GM12878 (cell line): Measurements from ENCODE around the gene S100A3. TPM values are rescaled to one million over a fixed set of nuclear protein-coding genes. Genes with fewer than 3 reads are reported as not detected.

Experiments used
- ATAC-seq: fragments of 200-7000 bp; cut with Tn5 transposase; 3 replicates; pipeline ENCODE4 v1.9.1; 2020; ENCODE audit warnings: mild to moderate bottlenecking, moderate library complexity
- BruUV-seq: library from RNA; stranded (reverse); fragments of 400-500 nt; replicated peaks from 2 replicates; lab custom pipeline; 2021; lab: Mats Ljungman, UMichigan
- CTCF ChIA-PET: fragments of 300-600 bp; sonication (Branson Sonifier 250); formaldehyde crosslinking; extraction: SDS; loops from one replicate; lab custom pipeline; 2021; ENCODE audit warnings: inconsistent platforms; lab: Yijun Ruan, JAX
- POLR2A ChIA-PET: fragments of 350-600 bp; formaldehyde crosslinking; extraction: SDS; loops from one replicate; lab custom pipeline; 2021; ENCODE audit warnings: inconsistent platforms; lab: Charles Lee
- RAD21 ChIA-PET: fragments of 300-600 bp; sonication (Branson Sonifier 250); formaldehyde crosslinking; loops from one replicate; lab custom pipeline; 2023; ENCODE audit warnings: antibody characterized with exemption; ENCODE audit not compliant: unreplicated experiment; lab: Charles Lee
- SMC1A ChIA-PET: fragments of 300-600 bp; sonication (Branson Sonifier 250); formaldehyde crosslinking; loops from one replicate; lab custom pipeline; 2023; ENCODE audit not compliant: unreplicated experiment, uncharacterized antibody; lab: Charles Lee
- DNase-seq: peaks from one replicate; pipeline ENCODE4 v3.0.0-alpha.2; 2011; ENCODE audit warnings: low read depth, low spot score
- FAIRE-seq: peaks from 3 replicates; lab custom pipeline; 2011; peaks lifted over from hg19 to GRCh38; lab: Jason Lieb, UNC
- H2AFZ ChIP-seq: 2 replicates; pipeline ENCODE4 v1.6.0; 2011; ENCODE audit warnings: low read depth, low read length, control low read depth; ENCODE audit not compliant: control insufficient read depth
- H3K27ac ChIP-seq: 2 replicates; pipeline ENCODE4 v1.5.1; 2011; ENCODE audit warnings: control low read depth; ENCODE audit not compliant: control insufficient read depth, insufficient read depth
- H3K27me3 ChIP-seq, 2 experiments: replicated peaks in 1 of 2; 2 replicates each; pipeline versions ENCODE4 v1.6.0 to v1.6.1; 2011; ENCODE audit warnings: low read length in 1 of 2; ENCODE audit not compliant: control insufficient read depth in 2 of 2, insufficient read depth in 2 of 2
- H3K36me3 ChIP-seq, 2 experiments: 2 replicates each; pipeline ENCODE4 v1.5.1; 2011; ENCODE audit warnings: low read length in 1 of 2; ENCODE audit not compliant: control insufficient read depth in 2 of 2, insufficient read depth in 2 of 2
- H3K4me1 ChIP-seq: 2 replicates; pipeline ENCODE4 v1.6.1; 2011; ENCODE audit warnings: mild to moderate bottlenecking, low read length, moderate library complexity, mixed read lengths; ENCODE audit not compliant: control insufficient read depth, insufficient read depth
- H3K4me2 ChIP-seq: 2 replicates; pipeline ENCODE4 v1.6.0; 2011; ENCODE audit warnings: control low read depth; ENCODE audit not compliant: control insufficient read depth, insufficient read depth
- H3K4me3 ChIP-seq: fragments of 200-600 bp; sonication (generic); 2 replicates; pipeline ENCODE4 v1.5.1; 2016
- H3K79me2 ChIP-seq: 2 replicates; pipeline ENCODE4 v1.6.0; 2011; ENCODE audit warnings: low read length; ENCODE audit not compliant: control insufficient read depth, insufficient read depth
- H3K9ac ChIP-seq: 2 replicates; pipeline ENCODE4 v1.8.0; 2011; ENCODE audit warnings: low read length, control low read depth, mixed read lengths; ENCODE audit not compliant: control insufficient read depth, insufficient read depth
- H3K9me3 ChIP-seq: replicated peaks from 3 replicates; pipeline ENCODE4 v1.5.1; 2011; ENCODE audit warnings: mild to moderate bottlenecking, low read length; ENCODE audit not compliant: control insufficient read depth, insufficient read depth
- H4K20me1 ChIP-seq: 2 replicates; pipeline ENCODE4 v1.6.0; 2011; ENCODE audit not compliant: control insufficient read depth, insufficient read depth
- BHLHE40 ChIP-seq, 2 experiments: fragments of 450-650 bp in 1 of 2; IDR thresholded peaks; 2 replicates each; pipeline ENCODE4 v1.6.1; 2011 to 2017; ENCODE audit warnings: low read depth in 2 of 2, borderline replicate concordance in 1 of 2, improper control_type of control experiment in 1 of 2, low read length in 1 of 2, mild to moderate bottlenecking in 1 of 2
- CTCF ChIP-seq, 3 experiments: IDR thresholded peaks in 2 of 3; conservative IDR thresholded peaks in 1 of 3; 2 replicates each; pipeline ENCODE4 v1.5.1; 2011; ENCODE audit warnings: low read depth in 3 of 3, low read length in 3 of 3, mild to moderate bottlenecking in 3 of 3, control low read depth in 2 of 3, moderate library complexity in 2 of 3, inconsistent platforms in 1 of 3, mixed read lengths in 1 of 3; ENCODE audit not compliant: control insufficient read depth in 2 of 3, insufficient read depth in 1 of 3; ENCODE audit errors: extremely low read depth in 1 of 3
- IKZF1 ChIP-seq: fragments of 450-650 bp; conservative IDR thresholded peaks from 2 replicates; pipeline ENCODE4 v1.6.1; 2017; ENCODE audit warnings: antibody characterized with exemption, mild to moderate bottlenecking
- MAX ChIP-seq: IDR thresholded peaks from 2 replicates; pipeline ENCODE4 v1.6.1; 2012; ENCODE audit warnings: low read depth, low read length, improper control_type of control experiment
- MXI1 ChIP-seq: fragments of 150-350 bp; IDR thresholded peaks from 2 replicates; pipeline ENCODE4 v1.6.1; 2011; ENCODE audit warnings: low read depth, mild to moderate bottlenecking, inconsistent platforms, low read length, improper control_type of control experiment
- NR2C2 ChIP-seq: IDR thresholded peaks from 2 replicates; pipeline ENCODE4 v1.6.1; 2011; ENCODE audit warnings: borderline replicate concordance, low read depth; ENCODE audit not compliant: control insufficient read depth, insufficient read length
- PKNOX1 ChIP-seq: fragments of 450-650 bp; IDR thresholded peaks from 2 replicates; pipeline ENCODE4 v1.6.1; 2016; ENCODE audit warnings: mild to moderate bottlenecking
- POLR2AphosphoS5 ChIP-seq: IDR thresholded peaks from 2 replicates; pipeline ENCODE4 v1.6.1; 2011; ENCODE audit warnings: mild to moderate bottlenecking, low read length, inconsistent platforms
- RAD21 ChIP-seq: IDR thresholded peaks from 2 replicates; pipeline ENCODE4 v1.6.1; 2011; ENCODE audit warnings: mild to moderate bottlenecking, low read depth, low read length, moderate library complexity; ENCODE audit not compliant: insufficient read depth
- RB1 ChIP-seq: fragments of 450-650 bp; formaldehyde crosslinking; IDR thresholded peaks from 2 replicates; pipeline ENCODE4 v1.6.1; 2017; ENCODE audit warnings: mild to moderate bottlenecking, borderline replicate concordance
- RELA ChIP-seq: fragments of 450-650 bp; IDR thresholded peaks from 2 replicates; pipeline ENCODE4 v1.8.0; 2014; ENCODE audit warnings: borderline replicate concordance; ENCODE audit not compliant: partially characterized antibody
- SMC3 ChIP-seq: IDR thresholded peaks from 2 replicates; pipeline ENCODE4 v1.6.1; 2011; ENCODE audit warnings: low read length, improper control_type of control experiment, borderline replicate concordance
- STAT3 ChIP-seq: IDR thresholded peaks from 2 replicates; pipeline ENCODE4 v1.6.1; 2011; ENCODE audit warnings: low read depth, low read length, improper control_type of control experiment
- SUPT20H ChIP-seq: IDR thresholded peaks from 2 replicates; pipeline ENCODE4 v1.6.1; 2011; ENCODE audit warnings: low read depth, mild to moderate bottlenecking, low read length, moderate library complexity, borderline replicate concordance; ENCODE audit not compliant: control insufficient read depth
- USF1 ChIP-seq: IDR thresholded peaks from 2 replicates; pipeline ENCODE4 v1.6.1; 2011; ENCODE audit warnings: borderline replicate concordance, low read depth, mild to moderate bottlenecking, moderate library complexity, mixed read lengths, low read length; ENCODE audit not compliant: insufficient read depth; ENCODE audit errors: extremely low read length
- YY1 ChIP-seq: IDR thresholded peaks from 2 replicates; pipeline ENCODE4 v1.6.1; 2011; ENCODE audit warnings: low read depth, mild to moderate bottlenecking, low read length
- WGBS: methylation state at CpG from one replicate; pipeline ENCODE4 v1.1.6; 2016; ENCODE audit warnings: low lambda C conversion rate; ENCODE audit not compliant: insufficient replicate concordance, insufficient coverage; ENCODE audit errors: missing lambda C conversion rate; 5-methylcytosine and 5-hydroxymethylcytosine counted together
- in situ Hi-C: fragments of 300-500 bp; cut with MboI; formaldehyde crosslinking; loops from 9 replicates; pipeline ENCODE4 v1.14.3; 2018; ENCODE audit warnings: mixed read lengths
- intact Hi-C: fragments of 100-400 bp; cut with micrococcal nuclease; formaldehyde crosslinking; loops from one replicate; pipeline ENCODE4 v1.14.2; 2022; ENCODE audit not compliant: unreplicated experiment
- polyA plus RNA-seq, 11 experiments: library from polyadenylated mRNA; depleted of rRNA in 4 of 11; unstranded in 6 of 11; stranded (reverse) in 5 of 11; fragments of >200 nt; fragmentation: Nextera tagmentation in 4 of 11; fragmentation: Illumina TruSeq in 1 of 11; extraction: Ambion mirVana in 4 of 11; extraction: Trizol in 1 of 11; gene quantifications; 1 replicate in 1 of 11; 2 replicates in 10 of 11; pipeline versions ENCODE4 v1.2.1 to v1.2.3, GENCODE V29; 2011 to 2016; ENCODE audit warnings: inconsistent platforms in 2 of 11, missing spikeins in 2 of 11, low read depth in 1 of 11
- total RNA-seq, 4 experiments: library from RNA; depleted of rRNA in 3 of 4; stranded (reverse); fragments of >200 nt in 3 of 4; fragmentation: Illumina TruSeq in 1 of 4; extraction: Trizol in 1 of 4; gene quantifications; 2 replicates each; pipeline versions ENCODE4 v1.2.1 to v1.2.3, GENCODE V29; 2013 to 2021

The S100A3 gene
- total and polyA plus RNA-seq, 10 of the 15 experiments (the other 5 are each of a cell fraction or from before 2014, with no cell fraction given), result 0.32 to 0.45 TPM; not detected in 8

GRCh38 chr1:153510984-153511410, 38.1 kb downstream of the S100A3 start:
- no peak for DNase-seq
- Histone ChIP-seq H3K36me3 (no peaks in the 10 kb centered on the region), H4K20me1 (no peaks in the 10 kb centered on the region), H3K27me3 (no peaks in the 10 kb centered on the region), H3K79me2 (no peaks in the 10 kb centered on the region), H3K4me1 (no peaks in the 10 kb centered on the region), H3K9me3 (no peaks in the 10 kb centered on the region), H3K4me2 (no peak overlapping the region)
- ChIA-PET POLR2A (interaction anchor here (1.1 to 1.4 kb wide), 2 partner anchors 22 to 34 kb away, joined by 3 read pairs; no protein-coding TSS in a partner anchor), CTCF (interaction anchor here (0.6 to 7.3 kb wide), 46 partner anchors 9 to 744 kb away, joined by 3 to 191 read pairs (median 4); partner anchors contain the start of genes CHTOP, DENND4B, ILF2 and JTB), SMC1A (interaction anchor here (0.7 to 3.7 kb wide), 31 partner anchors 10 to 476 kb away, joined by 3 to 41 read pairs (median 4); partner anchors contain the start of genes PGLYRP3, RAB13 and S100A6), RAD21 (interaction anchor here (0.6 to 4.5 kb wide), 19 partner anchors 9 to 270 kb away, joined by 3 to 59 read pairs (median 4); partner anchors contain the start of genes CHTOP, ILF2, S100A14 and S100A2)
- peak; percentile 97 for ATAC-seq
- 0% methylated on average over 7 of the region's 7 CpGs for WGBS
- peak; percentile 96 for FAIRE-seq
- in situ Hi-C loops, result no loop called here
- TF ChIP-seq BHLHE40 (IDR thresholded peaks at IDR 0.05; ENCODE audit: borderline replicate concordance in 1 of 2, low read depth in 2 of 2, low read length in 1 of 2), result peak in 1 of 2 experiments; percentile 52; a peak in 1 of 4 replicates
- TF ChIP-seq MAX, result peak; percentile 74
- peak; percentile 57 for TF ChIP-seq RELA
- TF ChIP-seq STAT3, result no peak
- peak; percentile 28; the same call in 1 of the 2 replicates for TF ChIP-seq IKZF1
- TF ChIP-seq PKNOX1, result peak; percentile 42; the same call in 1 of the 2 replicates
- TF ChIP-seq USF1, result peak; percentile 47
- no peak for TF ChIP-seq SUPT20H
- TF ChIP-seq SMC3, result peak; percentile 84
- 0 out of 2 replicates have a peak, but pooled peaks have one; percentile 44 for TF ChIP-seq RB1
- TF ChIP-seq RAD21, result peak; percentile 92
- peak; percentile 45; the same call in 1 of the 2 replicates for TF ChIP-seq YY1
- TF ChIP-seq POLR2AphosphoS5, result no peak
- TF ChIP-seq NR2C2, result no peak
- peak; percentile 32; the same call in 1 of the 2 replicates for TF ChIP-seq MXI1
- TF ChIP-seq CTCF (IDR thresholded peaks at IDR 0.05 in 2 of 3, conservative IDR thresholded peaks at IDR 0.05 in 1 of 3; ENCODE audit: control insufficient read depth in 2 of 3, extremely low read depth in 1 of 3, insufficient read depth in 1 of 3, low read depth in 3 of 3, low read length in 3 of 3), result peak; percentile 85 to 97 (median 91)
- TF ChIP-seq, all 136 proteins: peak for 12
- no peak overlapping the region for H3K27ac ChIP-seq
- no peak overlapping the region for H3K9ac ChIP-seq
- peak overlapping the region; percentile 16 for H2AFZ ChIP-seq
- H3K4me3 ChIP-seq, result no peak overlapping the region
- intact Hi-C loops, result loop anchor here (1.0 to 5.0 kb wide), 4 partner anchors 57 to 236 kb away; partner anchors contain the start of genes ILF2 and S100A14
- BruUV-seq, result no TSS peak
